A673 (cell line): ENCODE data around the gene PDE4DIP. TPM values are rescaled to one million over a fixed set of nuclear protein-coding genes. Genes with fewer than 3 reads are reported as not detected.
"Not testable (repeated sequence)": the region's sequence is repeated elsewhere in the genome, so short reads cannot be mapped to it uniquely, and the experiment has no call there.

Experiments used
- BruUV-seq: library from RNA; stranded (reverse); fragments of 400-500 nt; replicated peaks from 2 replicates; lab custom pipeline; 2021; lab: Mats Ljungman, UMichigan
- CTCF ChIA-PET: fragments of 300-600 bp; sonication (Branson Sonifier 250); formaldehyde crosslinking; loops from one replicate; lab custom pipeline; 2022; ENCODE audit warnings: antibody characterized with exemption; lab: Charles Lee
- POLR2A ChIA-PET: fragments of 300-600 bp; sonication (Branson Sonifier 250); formaldehyde crosslinking; loops from one replicate; lab custom pipeline; 2022; ENCODE audit warnings: antibody characterized with exemption; ENCODE audit not compliant: low non-redundant PET; lab: Charles Lee
- DNase-seq: peaks from one replicate; pipeline ENCODE4 v3.0.0-alpha.2; 2015; ENCODE audit warnings: low spot score
- H3K27ac ChIP-seq: fragments of 200-600 bp; sonication (generic); 2 replicates; pipeline ENCODE4 v1.5.1; 2016; ENCODE audit warnings: mixed run types, low read depth, mild to moderate bottlenecking, mixed read lengths, antibody characterized with exemption, low read length; ENCODE audit not compliant: poor library complexity, severe bottlenecking
- H3K27me3 ChIP-seq: fragments of 200-600 bp; sonication (generic); replicated peaks from 2 replicates; pipeline ENCODE4 v1.6.1; 2017; ENCODE audit warnings: mixed run types, low read depth, mild to moderate bottlenecking, mixed read lengths, antibody characterized with exemption, low read length; ENCODE audit not compliant: insufficient read depth, poor library complexity
- H3K36me3 ChIP-seq: fragments of 200-600 bp; sonication (generic); 2 replicates; pipeline ENCODE4 v1.6.1; 2016; ENCODE audit warnings: mixed run types, mild to moderate bottlenecking, mixed read lengths, antibody characterized with exemption, low read length; ENCODE audit not compliant: insufficient read depth, poor library complexity, severe bottlenecking
- H3K4me1 ChIP-seq: fragments of 200-600 bp; sonication (generic); 2 replicates; pipeline ENCODE4 v1.6.1; 2017; ENCODE audit warnings: mixed run types, mild to moderate bottlenecking, mixed read lengths, antibody characterized with exemption, low read length; ENCODE audit not compliant: insufficient read depth, poor library complexity, severe bottlenecking
- H3K4me3 ChIP-seq: fragments of 200-600 bp; sonication (generic); 2 replicates; pipeline ENCODE4 v1.5.1; 2016; ENCODE audit warnings: low read depth, mixed run types, mild to moderate bottlenecking, mixed read lengths, low read length; ENCODE audit not compliant: poor library complexity, severe bottlenecking
- H3K9me3 ChIP-seq: fragments of 200-600 bp; sonication (generic); 2 replicates; pipeline ENCODE4 v1.6.1; 2016; ENCODE audit warnings: mixed run types, low read depth, mild to moderate bottlenecking, mixed read lengths, antibody characterized with exemption, low read length; ENCODE audit not compliant: poor library complexity, severe bottlenecking
- intact Hi-C: fragments of 100-400 bp; cut with micrococcal nuclease; formaldehyde crosslinking; loops from one replicate; pipeline ENCODE4 v1.10.0; 2022; ENCODE audit not compliant: unreplicated experiment
- total RNA-seq: library from RNA; stranded (reverse); gene quantifications from 2 replicates; pipeline ENCODE4 v1.2.3, GENCODE V29; 2021

Gene PDE4DIP
- total RNA-seq, 1 experiment from 2014 or later: 68.7 TPM

GRCh38 chr1:148952253-148952937 lies 108.2 kb downstream of the PDE4DIP start:
- CTCF ChIA-PET, DNase-seq, POLR2A ChIA-PET, BruUV-seq, intact Hi-C loops, H3K9me3 ChIP-seq, H3K36me3 ChIP-seq, H3K4me1 ChIP-seq, H3K27ac ChIP-seq, H3K27me3 ChIP-seq: not testable (repeated sequence)
- peak overlapping the region; percentile 52 for H3K4me3 ChIP-seq

DNA sequence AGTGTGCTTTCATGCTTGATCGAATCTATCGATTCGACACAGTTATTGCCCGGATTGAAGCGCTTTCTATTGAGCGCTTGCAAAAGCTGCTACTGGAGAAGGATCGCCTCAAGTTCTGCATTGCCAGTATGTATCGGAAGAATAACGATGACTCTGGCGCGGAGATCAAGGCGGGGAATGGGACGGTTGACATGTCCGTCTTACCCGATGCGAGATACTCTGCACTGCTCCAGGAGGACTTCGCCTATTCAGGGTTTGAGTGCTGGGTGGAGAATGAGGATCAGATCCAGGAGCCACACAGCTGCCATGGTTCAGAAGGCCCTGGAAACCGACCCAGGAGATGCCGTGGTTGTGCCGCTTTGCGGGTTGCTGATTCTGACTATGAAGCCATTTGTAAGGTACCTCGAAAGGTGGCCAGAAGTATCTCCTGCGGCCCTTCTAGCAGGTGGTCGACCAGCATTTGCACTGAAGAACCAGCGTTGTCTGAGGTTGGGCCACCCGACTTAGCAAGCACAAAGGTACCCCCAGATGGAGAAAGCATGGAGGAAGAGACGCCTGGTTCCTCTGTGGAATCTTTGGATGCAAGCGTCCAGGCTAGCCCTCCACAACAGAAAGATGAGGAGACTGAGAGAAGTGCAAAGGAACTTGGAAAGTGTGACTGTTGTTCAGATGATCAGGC lies 108.8 kb downstream of the PDE4DIP start:
- H3K4me3 ChIP-seq: peak overlapping the region; percentile 52
- H3K9me3 ChIP-seq, POLR2A ChIA-PET, intact Hi-C loops, H3K27ac ChIP-seq, CTCF ChIA-PET, H3K27me3 ChIP-seq, H3K36me3 ChIP-seq, H3K4me1 ChIP-seq: not testable (repeated sequence)
- BruUV-seq: TSS peak; percentile 29
- DNase-seq: peak; percentile 37

GRCh38 chr1:148953730-148954129 lies 109.5 kb downstream of the PDE4DIP start:
- POLR2A ChIA-PET, H3K27ac ChIP-seq, H3K9me3 ChIP-seq, DNase-seq, H3K36me3 ChIP-seq, CTCF ChIA-PET, H3K4me1 ChIP-seq, H3K27me3 ChIP-seq, BruUV-seq, intact Hi-C loops: not testable (repeated sequence)
- H3K4me3 ChIP-seq: peak overlapping the region; percentile 52

DNA sequence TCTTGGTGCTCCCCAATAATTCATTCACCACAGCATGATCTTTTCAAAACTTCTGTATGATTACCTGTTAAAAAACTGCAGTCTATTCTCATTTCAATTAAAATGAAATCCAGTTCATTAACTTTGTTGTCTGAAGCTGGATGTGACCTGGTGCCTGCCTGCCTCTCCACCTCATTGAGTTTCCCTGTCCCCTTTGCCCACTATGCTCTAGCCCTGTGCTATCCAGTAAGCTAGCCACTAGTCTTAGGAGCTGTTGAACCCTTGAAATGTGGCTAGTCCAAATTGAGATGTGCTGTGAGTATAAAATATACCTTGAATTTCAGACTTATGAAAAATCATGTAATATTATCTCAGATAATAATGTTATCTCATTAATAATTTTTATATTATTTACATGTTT lies 114.1 kb downstream of the PDE4DIP start:
- not testable (repeated sequence) for H3K9me3 ChIP-seq

DNA sequence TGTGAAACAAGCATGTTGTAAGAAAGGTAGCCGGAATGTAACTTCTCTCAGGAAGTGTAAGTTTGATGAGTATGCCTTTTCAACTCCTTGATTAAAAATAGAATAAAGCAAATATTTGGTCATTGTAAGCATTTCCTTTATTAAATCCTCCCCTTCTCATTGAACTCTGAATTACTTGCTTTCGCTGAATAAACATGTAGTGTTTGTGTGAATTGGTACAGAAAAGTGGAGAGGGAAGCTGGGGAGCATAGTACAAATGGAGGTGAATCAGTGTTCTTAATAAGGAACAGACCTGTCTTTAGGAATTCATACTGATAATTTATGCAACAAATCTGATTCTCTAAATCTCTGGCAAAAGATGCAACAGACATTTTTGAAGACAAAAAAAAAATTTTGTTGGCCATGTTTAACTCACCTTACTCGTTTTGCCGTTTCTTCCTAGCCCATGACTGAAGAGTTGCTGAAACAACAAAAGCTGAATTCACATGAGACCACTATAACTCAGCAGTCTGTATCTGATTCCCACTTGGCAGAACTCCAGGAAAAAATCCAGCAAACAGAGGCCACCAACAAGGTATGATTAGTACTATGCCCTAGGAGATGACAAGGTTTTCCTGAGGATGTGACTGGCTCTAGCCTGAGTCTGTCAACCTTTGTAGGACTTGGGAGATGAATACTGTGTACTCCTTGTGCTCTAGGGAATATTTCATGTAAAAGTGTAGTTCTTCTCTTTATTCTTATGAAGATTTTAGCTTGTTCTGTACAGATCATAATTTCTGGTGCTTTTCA lies 116.2 kb downstream of the PDE4DIP start:
- POLR2A ChIA-PET, CTCF ChIA-PET, DNase-seq: not testable (repeated sequence)

More for the DNA sequence above, 114.1 kb downstream of the PDE4DIP start:
- POLR2A ChIA-PET, H3K27ac ChIP-seq, H3K4me3 ChIP-seq, H3K4me1 ChIP-seq, H3K27me3 ChIP-seq, DNase-seq, intact Hi-C loops, CTCF ChIA-PET, H3K36me3 ChIP-seq, BruUV-seq: not testable (repeated sequence)

DNA sequence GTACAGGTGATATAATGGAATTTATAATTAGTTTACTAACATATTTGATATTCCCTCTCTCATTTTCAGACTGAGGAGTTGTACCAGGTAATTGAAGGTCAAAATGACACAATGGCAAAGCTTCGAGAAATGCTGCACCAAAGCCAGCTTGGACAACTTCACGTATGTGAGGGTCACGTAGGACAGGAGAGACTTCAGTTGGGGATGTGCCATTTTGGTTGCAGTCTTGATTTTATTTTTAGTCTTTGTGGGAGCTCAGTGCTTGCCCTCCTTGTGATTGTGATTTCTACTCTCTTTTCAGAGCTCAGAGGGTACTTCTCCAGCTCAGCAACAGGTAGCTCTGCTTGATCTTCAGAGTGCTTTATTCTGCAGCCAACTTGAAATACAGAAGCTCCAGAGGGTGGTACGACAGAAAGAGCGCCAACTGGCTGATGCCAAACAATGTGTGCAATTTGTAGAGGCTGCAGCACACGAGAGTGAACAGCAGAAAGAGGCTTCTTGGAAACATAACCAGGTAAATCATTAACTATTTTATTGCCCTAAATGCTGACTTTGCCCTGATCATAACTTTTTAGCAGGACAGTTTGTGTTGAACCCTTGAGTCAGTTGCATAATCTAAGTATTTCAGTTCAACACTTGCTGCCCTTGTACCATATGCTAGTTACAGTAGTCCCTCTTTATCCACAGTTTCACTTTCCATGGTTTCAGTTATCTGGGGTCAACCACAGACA lies 118.1 kb downstream of the PDE4DIP start:
- H3K4me1 ChIP-seq, intact Hi-C loops, H3K9me3 ChIP-seq, H3K27me3 ChIP-seq, BruUV-seq, DNase-seq, CTCF ChIA-PET, H3K4me3 ChIP-seq, H3K36me3 ChIP-seq, POLR2A ChIA-PET, H3K27ac ChIP-seq: not testable (repeated sequence)

More for the DNA sequence above, 116.2 kb downstream of the PDE4DIP start:
- BruUV-seq, H3K36me3 ChIP-seq, H3K4me3 ChIP-seq, H3K27me3 ChIP-seq, intact Hi-C loops, H3K4me1 ChIP-seq, H3K9me3 ChIP-seq, H3K27ac ChIP-seq: not testable (repeated sequence)

- H3K9me3 ChIP-seq, H3K27ac ChIP-seq, BruUV-seq, CTCF ChIA-PET, DNase-seq, H3K4me3 ChIP-seq, H3K36me3 ChIP-seq, H3K27me3 ChIP-seq, H3K4me1 ChIP-seq, POLR2A ChIA-PET, intact Hi-C loops: not testable (repeated sequence)
Measured at GRCh38 chr1:148966084-148966483, 121.9 kb downstream of the PDE4DIP start.
